DOHH2 (cell line): ENCODE results near the gene MAD2L1BP.

ENCODE experiments used
- EZH2phosphoT487 ChIP-seq: fragments of 200-600 bp; sonication (generic); IDR thresholded peaks from 2 replicates; pipeline ENCODE4 v1.6.1; 2017; ENCODE audit warnings: borderline replicate concordance, mild to moderate bottlenecking, antibody characterized with exemption, low read length, moderate library complexity, mixed read lengths
- TF ChIP-seq, protein P1 (sequence below): fragments of 200-600 bp; sonication (generic); IDR thresholded peaks from one replicate; pipeline ENCODE4 v1.5.1; 2014; ENCODE audit warnings: antibody characterized with exemption, mild to moderate bottlenecking, low read depth, low read length; ENCODE audit not compliant: poor library complexity, severe bottlenecking

DNA sequence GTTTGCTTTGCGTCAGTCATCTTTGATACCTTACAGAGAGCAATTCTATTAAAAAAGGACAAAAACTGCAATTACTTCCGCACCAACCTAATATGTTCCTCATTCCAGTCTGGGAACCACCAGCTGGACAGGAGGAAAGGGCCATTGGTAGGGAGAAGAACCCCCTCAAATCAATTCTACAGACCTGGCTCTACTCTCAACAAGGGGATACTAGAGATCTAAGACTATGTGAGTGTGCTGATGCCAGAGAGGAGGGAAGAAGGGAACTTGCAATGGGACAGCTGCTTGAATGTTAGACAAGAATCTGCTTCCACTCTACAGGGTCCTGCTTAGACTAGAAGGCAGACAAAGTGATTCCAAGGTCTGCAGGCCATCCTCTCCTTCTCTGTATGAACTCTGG lies 38.7 kb downstream of the MAD2L1BP start:
- TF ChIP-seq, protein P1, sequence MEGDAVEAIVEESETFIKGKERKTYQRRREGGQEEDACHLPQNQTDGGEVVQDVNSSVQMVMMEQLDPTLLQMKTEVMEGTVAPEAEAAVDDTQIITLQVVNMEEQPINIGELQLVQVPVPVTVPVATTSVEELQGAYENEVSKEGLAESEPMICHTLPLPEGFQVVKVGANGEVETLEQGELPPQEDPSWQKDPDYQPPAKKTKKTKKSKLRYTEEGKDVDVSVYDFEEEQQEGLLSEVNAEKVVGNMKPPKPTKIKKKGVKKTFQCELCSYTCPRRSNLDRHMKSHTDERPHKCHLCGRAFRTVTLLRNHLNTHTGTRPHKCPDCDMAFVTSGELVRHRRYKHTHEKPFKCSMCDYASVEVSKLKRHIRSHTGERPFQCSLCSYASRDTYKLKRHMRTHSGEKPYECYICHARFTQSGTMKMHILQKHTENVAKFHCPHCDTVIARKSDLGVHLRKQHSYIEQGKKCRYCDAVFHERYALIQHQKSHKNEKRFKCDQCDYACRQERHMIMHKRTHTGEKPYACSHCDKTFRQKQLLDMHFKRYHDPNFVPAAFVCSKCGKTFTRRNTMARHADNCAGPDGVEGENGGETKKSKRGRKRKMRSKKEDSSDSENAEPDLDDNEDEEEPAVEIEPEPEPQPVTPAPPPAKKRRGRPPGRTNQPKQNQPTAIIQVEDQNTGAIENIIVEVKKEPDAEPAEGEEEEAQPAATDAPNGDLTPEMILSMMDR, result no peak
- TF ChIP-seq EZH2phosphoT487, result no peak
